SJSA1 (cell line): ENCODE measurements around the gene AQP3. TPM values are rescaled to one million over a fixed set of nuclear protein-coding genes. Genes with fewer than 3 reads are reported as not detected.

Experiments
- DNase-seq, 2 experiments: peaks; one replicate each; pipeline ENCODE4 v3.0.0-alpha.2; 2015 to 2020; ENCODE audit warnings: low spot score in 2 of 2, low read depth in 1 of 2
- H3K27ac ChIP-seq: fragments of 250-450 bp; sonication (Bioruptor Pico); 2 replicates; pipeline ENCODE4 v1.5.1; 2020; ENCODE audit warnings: mild to moderate bottlenecking, moderate library complexity
- H3K27me3 ChIP-seq: fragments of 250-450 bp; sonication (Bioruptor Pico); replicated peaks from 2 replicates; pipeline ENCODE4 v1.5.1; 2020; ENCODE audit warnings: mild to moderate bottlenecking, moderate library complexity
- H3K36me3 ChIP-seq: fragments of 250-450 bp; sonication (Bioruptor Pico); 2 replicates; pipeline ENCODE4 v1.5.1; 2020; ENCODE audit warnings: mild to moderate bottlenecking
- H3K4me1 ChIP-seq: fragments of 250-450 bp; sonication (Bioruptor Pico); replicated peaks from 2 replicates; pipeline ENCODE4 v1.6.1; 2021; ENCODE audit warnings: mild to moderate bottlenecking
- H3K4me3 ChIP-seq: fragments of 250-450 bp; sonication (Bioruptor Pico); 2 replicates; pipeline ENCODE4 v1.5.1; 2020; ENCODE audit warnings: mild to moderate bottlenecking
- H3K9me3 ChIP-seq: fragments of 250-450 bp; sonication (Bioruptor Pico); replicated peaks from 2 replicates; pipeline ENCODE4 v1.5.1; 2020; ENCODE audit warnings: mild to moderate bottlenecking
- total RNA-seq: library from RNA; depleted of rRNA; stranded (reverse); fragments of >200 nt; shearing (Covaris generic); gene quantifications from 2 replicates; pipeline ENCODE4 v1.2.3, GENCODE V29; 2014

The AQP3 gene
- total RNA-seq, 1 experiment from 2014 or later, result not detected

DNA sequence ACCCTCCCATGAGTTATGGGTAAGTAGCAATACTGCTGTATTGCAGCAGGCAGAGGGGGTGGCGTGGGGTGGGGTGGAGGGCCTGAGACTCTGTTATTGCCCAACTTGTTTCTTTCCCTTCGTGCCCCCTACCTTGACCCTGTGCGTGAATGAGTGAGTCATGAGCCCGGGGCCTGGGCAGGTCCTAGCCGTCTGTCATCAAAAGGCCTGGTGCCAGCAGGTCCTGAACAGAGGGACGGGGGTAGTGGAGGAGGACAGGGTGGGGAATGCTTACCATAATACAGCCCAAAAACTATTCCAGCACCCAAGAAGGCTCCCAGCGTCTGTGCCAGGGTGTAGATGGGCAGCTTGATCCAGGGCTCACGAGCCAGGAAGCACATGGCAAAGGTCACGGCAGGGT is 4.3 kb downstream of the AQP3 start:
- DNase-seq, result no peak
- H3K4me1 ChIP-seq, result peaks cover 9% of the 10 kb centered on the region

GRCh38 chr9:33442125-33442524 is 5.3 kb downstream of the AQP3 start:
- no peak overlapping the region for H3K27ac ChIP-seq
- peaks cover 3% of the 10 kb centered on the region for H3K4me1 ChIP-seq
- H3K9me3 ChIP-seq, result no peaks in the 10 kb centered on the region
- no peak overlapping the region for H3K4me3 ChIP-seq
- no peaks in the 10 kb centered on the region for H3K36me3 ChIP-seq
- DNase-seq, result no peak
- no peaks in the 10 kb centered on the region for H3K27me3 ChIP-seq

More for the DNA sequence above, 4.3 kb downstream of the AQP3 start:
- Histone ChIP-seq H3K4me3 (no peak overlapping the region), H3K27ac (no peak overlapping the region), H3K27me3 (no peaks in the 10 kb centered on the region), H3K9me3 (no peaks in the 10 kb centered on the region), H3K36me3 (no peaks in the 10 kb centered on the region)

DNA sequence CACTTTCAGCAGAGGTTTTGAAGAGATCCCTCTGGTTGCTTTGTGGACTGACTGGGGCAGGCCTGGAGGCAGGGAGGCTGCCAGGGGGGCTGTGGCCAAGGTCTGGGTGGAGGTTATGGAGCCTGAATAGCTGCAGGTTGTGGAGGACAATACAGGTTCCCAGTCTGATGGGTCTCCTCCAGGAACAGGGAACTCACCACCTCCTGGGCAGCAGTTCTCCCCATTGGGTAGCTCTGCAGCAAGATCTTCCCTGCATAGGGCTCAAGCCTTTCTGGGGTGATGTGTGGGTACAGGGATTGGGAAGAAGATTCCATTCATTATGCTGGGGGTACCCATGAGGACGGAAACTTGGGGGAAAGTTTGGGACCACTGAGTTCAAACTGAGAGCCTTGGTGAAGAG is 6.8 kb downstream of the AQP3 start:
- no peak for DNase-seq
- Histone ChIP-seq H3K36me3 (no peaks in the 10 kb centered on the region), H3K27ac (no peak overlapping the region), H3K27me3 (no peaks in the 10 kb centered on the region), H3K4me3 (no peak overlapping the region), H3K9me3 (no peaks in the 10 kb centered on the region), H3K4me1 (no peaks in the 10 kb centered on the region)

GRCh38 chr9:33440204-33440603 is 7.2 kb downstream of the AQP3 start:
- H3K36me3 ChIP-seq, result no peaks in the 10 kb centered on the region
- H3K4me3 ChIP-seq, result no peak overlapping the region
- no peaks in the 10 kb centered on the region for H3K9me3 ChIP-seq
- H3K27ac ChIP-seq, result no peak overlapping the region
- no peaks in the 10 kb centered on the region for H3K27me3 ChIP-seq
- H3K4me1 ChIP-seq, result no peaks in the 10 kb centered on the region
- no peak for DNase-seq

- H3K27ac ChIP-seq, result no peak overlapping the region
- no peaks in the 10 kb centered on the region for H3K9me3 ChIP-seq
- DNase-seq, result no peak
- no peak overlapping the region for H3K4me3 ChIP-seq
- no peaks in the 10 kb centered on the region for H3K4me1 ChIP-seq
- no peaks in the 10 kb centered on the region for H3K36me3 ChIP-seq
- H3K27me3 ChIP-seq, result no peaks in the 10 kb centered on the region
Observed at GRCh38 chr9:33439731-33440130, 7.7 kb downstream of the AQP3 start.

GRCh38 chr9:33438926-33439680 is 8.3 kb downstream of the AQP3 start:
- Histone ChIP-seq H3K4me3 (no peak overlapping the region), H3K27me3 (no peaks in the 10 kb centered on the region), H3K4me1 (no peaks in the 10 kb centered on the region), H3K27ac (no peak overlapping the region), H3K36me3 (no peaks in the 10 kb centered on the region), H3K9me3 (no peaks in the 10 kb centered on the region)
- no peak for DNase-seq

GRCh38 chr9:33437898-33438297 is 9.5 kb downstream of the AQP3 start:
- Histone ChIP-seq H3K9me3 (no peaks in the 10 kb centered on the region), H3K4me1 (no peaks in the 10 kb centered on the region), H3K27ac (no peak overlapping the region), H3K36me3 (no peaks in the 10 kb centered on the region), H3K27me3 (no peaks in the 10 kb centered on the region), H3K4me3 (no peak overlapping the region)
- DNase-seq, result no peak

GRCh38 chr9:33437205-33437604 is 10.2 kb downstream of the AQP3 start:
- no peaks in the 10 kb centered on the region for H3K27me3 ChIP-seq
- no peak overlapping the region for H3K4me3 ChIP-seq
- no peak for DNase-seq
- H3K36me3 ChIP-seq, result no peaks in the 10 kb centered on the region
- H3K27ac ChIP-seq, result no peak overlapping the region
- no peaks in the 10 kb centered on the region for H3K9me3 ChIP-seq
- H3K4me1 ChIP-seq, result no peaks in the 10 kb centered on the region

- H3K27ac ChIP-seq, result no peak overlapping the region
- no peaks in the 10 kb centered on the region for H3K36me3 ChIP-seq
- DNase-seq, result no peak
- H3K4me1 ChIP-seq, result no peaks in the 10 kb centered on the region
- H3K9me3 ChIP-seq, result no peaks in the 10 kb centered on the region
- H3K27me3 ChIP-seq, result no peaks in the 10 kb centered on the region
- no peak overlapping the region for H3K4me3 ChIP-seq
Observed at GRCh38 chr9:33436445-33436844, 10.9 kb downstream of the AQP3 start.

DNA sequence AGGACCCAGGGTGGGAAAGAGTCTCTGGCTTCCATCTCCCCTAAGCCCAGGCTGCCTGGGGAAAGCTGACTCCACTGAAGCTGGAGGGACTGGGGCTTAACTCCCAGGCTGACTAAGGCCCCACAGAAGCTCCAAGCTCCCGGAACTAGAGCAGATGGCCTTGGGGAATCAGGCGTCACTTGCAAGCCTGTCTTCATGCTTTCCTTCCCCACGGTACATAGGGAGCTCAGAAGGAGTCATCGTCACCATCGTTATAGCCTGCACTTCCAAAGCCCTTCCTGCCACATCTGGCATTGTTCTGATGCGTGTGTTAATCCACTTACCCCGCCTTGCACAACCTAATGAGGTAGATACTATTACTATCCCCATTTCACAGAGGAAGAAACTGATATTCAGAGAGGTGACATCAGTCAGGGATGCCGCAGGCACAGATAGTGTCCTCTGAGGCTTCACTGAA is 11.5 kb downstream of the AQP3 start:
- no peak overlapping the region for H3K27ac ChIP-seq
- no peak overlapping the region for H3K4me3 ChIP-seq
- no peaks in the 10 kb centered on the region for H3K9me3 ChIP-seq
- no peak for DNase-seq
- H3K4me1 ChIP-seq, result no peaks in the 10 kb centered on the region
- H3K36me3 ChIP-seq, result no peaks in the 10 kb centered on the region
- H3K27me3 ChIP-seq, result no peaks in the 10 kb centered on the region

GRCh38 chr9:33434317-33435105 is 12.9 kb downstream of the AQP3 start:
- Histone ChIP-seq H3K9me3 (no peaks in the 10 kb centered on the region), H3K4me3 (no peak overlapping the region), H3K36me3 (no peaks in the 10 kb centered on the region), H3K27ac (no peak overlapping the region), H3K4me1 (no peaks in the 10 kb centered on the region), H3K27me3 (no peaks in the 10 kb centered on the region)
- DNase-seq, result no peak

- Histone ChIP-seq H3K27ac (no peak overlapping the region), H3K27me3 (no peaks in the 10 kb centered on the region), H3K4me3 (no peak overlapping the region), H3K4me1 (no peaks in the 10 kb centered on the region), H3K9me3 (no peaks in the 10 kb centered on the region), H3K36me3 (no peaks in the 10 kb centered on the region)
- DNase-seq, result no peak
Observed at GRCh38 chr9:33433871-33434270, 13.5 kb downstream of the AQP3 start.

GRCh38 chr9:33431420-33431819 is 16.0 kb downstream of the AQP3 start:
- DNase-seq, result no peak
- Histone ChIP-seq H3K27me3 (no peaks in the 10 kb centered on the region), H3K4me1 (no peaks in the 10 kb centered on the region), H3K36me3 (no peaks in the 10 kb centered on the region), H3K9me3 (no peaks in the 10 kb centered on the region), H3K27ac (no peak overlapping the region), H3K4me3 (no peak overlapping the region)

- H3K27me3 ChIP-seq, result no peaks in the 10 kb centered on the region
- no peaks in the 10 kb centered on the region for H3K4me1 ChIP-seq
- H3K4me3 ChIP-seq, result no peak overlapping the region
- no peak overlapping the region for H3K27ac ChIP-seq
- DNase-seq, result no peak
- no peaks in the 10 kb centered on the region for H3K36me3 ChIP-seq
- no peaks in the 10 kb centered on the region for H3K9me3 ChIP-seq
Observed at GRCh38 chr9:33430942-33431341, 16.5 kb downstream of the AQP3 start.
